Fibroblast of the conjunctiva (primary cell): ENCODE data around the gene GGT5.
"Not testable (repeated sequence)": the region's sequence is repeated elsewhere in the genome, so short reads cannot be mapped to it uniquely, and the experiment has no call there.

Experiments used
- DNase-seq: peaks from one replicate; pipeline ENCODE4 v3.0.0-alpha.2; 2010; ENCODE audit warnings: low read depth

The GGT5 gene, protein sequence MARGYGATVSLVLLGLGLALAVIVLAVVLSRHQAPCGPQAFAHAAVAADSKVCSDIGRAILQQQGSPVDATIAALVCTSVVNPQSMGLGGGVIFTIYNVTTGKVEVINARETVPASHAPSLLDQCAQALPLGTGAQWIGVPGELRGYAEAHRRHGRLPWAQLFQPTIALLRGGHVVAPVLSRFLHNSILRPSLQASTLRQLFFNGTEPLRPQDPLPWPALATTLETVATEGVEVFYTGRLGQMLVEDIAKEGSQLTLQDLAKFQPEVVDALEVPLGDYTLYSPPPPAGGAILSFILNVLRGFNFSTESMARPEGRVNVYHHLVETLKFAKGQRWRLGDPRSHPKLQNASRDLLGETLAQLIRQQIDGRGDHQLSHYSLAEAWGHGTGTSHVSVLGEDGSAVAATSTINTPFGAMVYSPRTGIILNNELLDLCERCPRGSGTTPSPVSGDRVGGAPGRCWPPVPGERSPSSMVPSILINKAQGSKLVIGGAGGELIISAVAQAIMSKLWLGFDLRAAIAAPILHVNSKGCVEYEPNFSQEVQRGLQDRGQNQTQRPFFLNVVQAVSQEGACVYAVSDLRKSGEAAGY

DNA sequence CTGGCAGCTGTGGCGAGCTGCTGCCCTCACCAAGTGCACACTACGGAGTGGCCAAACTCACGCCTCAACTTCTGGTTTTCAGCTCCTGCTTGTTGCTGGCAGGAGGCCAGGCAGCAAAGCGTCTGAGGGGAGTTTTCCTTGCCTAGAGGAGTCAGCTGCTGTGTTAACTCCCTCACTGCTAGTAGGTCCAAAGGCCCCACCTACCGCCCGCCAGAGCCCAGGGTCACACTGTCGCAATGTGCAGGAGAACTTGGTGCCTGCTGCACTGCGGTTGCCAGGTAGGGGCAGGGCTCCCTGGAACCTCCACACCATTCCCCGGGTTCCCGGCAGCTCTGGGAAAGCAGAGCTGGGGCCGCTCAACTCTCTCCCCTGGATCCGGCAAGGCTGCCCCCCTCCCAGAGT lies at the start of gene GGT5:
TSS of gene GGT5 (minus strand) at position 53 of the 402 bp plus-strand sequence. CDS start 357 bp downstream, outside the sequence.
- peak; percentile 42 for DNase-seq

DNA sequence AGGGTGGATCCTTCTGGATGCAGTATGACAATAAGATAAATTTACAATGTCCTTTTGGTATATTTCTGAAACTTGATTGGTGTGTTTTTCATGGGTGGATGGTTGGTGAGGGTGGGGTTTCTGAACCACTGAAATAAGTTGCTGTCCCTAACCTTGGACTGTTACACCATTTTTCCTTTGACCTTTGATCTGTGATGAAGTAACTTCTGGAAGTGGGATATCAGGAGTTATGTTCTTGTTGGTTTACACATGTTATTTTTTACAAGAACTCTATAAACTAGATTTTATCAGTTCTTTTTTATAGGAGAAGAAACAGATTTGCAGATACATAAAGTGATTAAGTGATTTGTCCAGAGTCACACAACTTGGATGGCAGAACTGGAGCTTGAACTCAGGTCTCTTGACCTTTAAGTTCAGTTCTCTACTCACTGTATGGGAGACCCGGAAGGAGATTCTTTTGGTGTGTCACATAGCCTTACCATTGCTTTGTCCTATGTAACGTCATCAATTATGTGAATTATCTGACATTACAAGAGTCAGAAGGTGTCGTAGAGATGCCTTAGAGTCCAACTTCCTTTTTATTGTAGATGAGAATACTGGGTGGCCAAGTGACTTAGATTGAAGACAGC lies 47.4 kb upstream of the GGT5 start:
- DNase-seq: not testable (repeated sequence)

DNA sequence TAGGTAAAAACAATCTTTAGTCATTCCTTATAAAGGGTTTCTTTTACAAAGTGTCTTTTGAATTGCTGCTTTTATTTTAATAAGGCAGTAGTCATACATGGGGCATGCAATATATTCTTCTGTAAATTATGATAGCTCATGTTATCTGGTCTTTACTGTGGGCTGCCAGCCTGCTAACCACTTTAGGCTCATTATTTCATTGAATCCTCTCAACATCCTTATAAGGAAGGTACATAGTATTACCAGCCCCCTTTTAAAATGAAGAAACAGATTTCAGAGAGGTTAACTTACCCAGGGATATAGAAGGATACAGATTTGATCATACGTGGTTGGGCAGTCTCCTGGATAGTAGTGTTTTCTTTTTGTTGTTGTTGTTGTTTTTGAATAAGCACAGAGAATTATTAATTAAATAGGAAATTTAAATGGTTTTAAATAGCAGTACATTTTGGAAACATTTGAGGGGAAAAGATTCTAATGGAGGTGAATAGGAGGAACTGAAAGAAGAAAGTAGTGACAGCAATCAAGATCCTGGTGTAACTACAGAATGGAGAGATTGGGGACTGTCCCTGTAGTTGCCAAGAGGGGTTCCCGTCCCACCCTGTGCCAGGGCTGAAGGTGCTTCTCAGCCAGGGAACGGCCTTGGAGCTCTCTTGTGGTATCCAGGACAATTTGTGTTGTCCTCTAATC lies 46.8 kb upstream of the GGT5 start:
- DNase-seq: no peak

DNA sequence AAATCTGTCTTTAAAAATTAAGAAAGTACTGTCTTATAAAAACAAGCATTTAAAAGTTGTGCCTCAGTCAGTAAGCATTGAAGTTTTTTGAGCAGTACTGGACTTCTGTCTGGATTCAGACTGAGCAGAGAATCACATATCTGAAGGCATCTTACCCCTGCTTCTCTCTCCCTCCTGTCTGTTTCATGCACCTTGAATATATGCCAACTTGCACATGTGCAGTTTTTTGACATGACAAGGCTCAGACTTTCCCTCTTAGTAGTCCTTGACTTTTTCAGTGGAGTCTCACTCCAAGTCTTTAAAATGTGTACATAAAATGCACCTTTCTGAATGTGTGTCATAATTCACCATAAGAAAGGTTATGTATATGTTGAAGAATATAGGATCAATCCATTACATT lies 45.6 kb upstream of the GGT5 start:
- no peak for DNase-seq

DNA sequence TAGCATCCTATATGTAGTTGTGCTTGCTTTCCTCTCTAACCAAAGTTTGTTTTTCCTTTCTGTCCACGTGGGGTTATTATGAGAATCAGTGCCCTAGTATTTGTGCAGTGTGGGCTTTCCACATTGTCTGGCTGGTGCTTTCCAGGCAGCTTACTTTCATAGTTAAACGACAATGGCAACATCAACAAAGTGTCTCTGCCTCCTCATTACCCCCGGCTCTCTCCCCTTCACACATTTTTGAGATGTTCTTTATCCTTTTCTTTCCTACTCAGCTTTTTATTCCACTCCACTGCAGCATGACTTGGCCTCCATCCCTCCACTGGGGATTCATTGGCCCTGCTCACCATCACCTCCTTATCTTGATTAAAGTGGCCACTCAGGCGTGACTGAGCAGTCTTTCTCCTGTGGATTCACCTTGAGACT lies 44.9 kb upstream of the GGT5 start:
- no peak for DNase-seq

DNA sequence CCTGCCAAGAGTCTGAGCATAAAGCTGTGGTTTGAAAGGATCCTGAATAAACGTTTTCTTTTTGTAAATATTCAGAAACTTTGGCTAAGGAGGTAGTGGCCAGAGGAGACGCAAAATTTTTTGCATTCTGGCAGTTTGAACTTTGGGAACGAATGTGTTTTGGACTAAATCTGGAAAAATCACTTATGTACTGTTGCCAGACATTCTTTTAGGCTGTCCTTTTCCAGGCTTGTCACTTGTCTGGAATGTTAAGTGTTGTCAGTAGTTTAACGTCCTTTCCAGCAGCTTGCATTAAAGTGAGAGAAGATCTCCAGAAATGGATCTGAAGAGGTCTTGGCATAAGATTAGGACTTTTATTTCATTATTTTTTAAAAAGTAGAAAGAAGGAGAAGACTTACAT lies 44.2 kb upstream of the GGT5 start:
- DNase-seq: peak; percentile 33

DNA sequence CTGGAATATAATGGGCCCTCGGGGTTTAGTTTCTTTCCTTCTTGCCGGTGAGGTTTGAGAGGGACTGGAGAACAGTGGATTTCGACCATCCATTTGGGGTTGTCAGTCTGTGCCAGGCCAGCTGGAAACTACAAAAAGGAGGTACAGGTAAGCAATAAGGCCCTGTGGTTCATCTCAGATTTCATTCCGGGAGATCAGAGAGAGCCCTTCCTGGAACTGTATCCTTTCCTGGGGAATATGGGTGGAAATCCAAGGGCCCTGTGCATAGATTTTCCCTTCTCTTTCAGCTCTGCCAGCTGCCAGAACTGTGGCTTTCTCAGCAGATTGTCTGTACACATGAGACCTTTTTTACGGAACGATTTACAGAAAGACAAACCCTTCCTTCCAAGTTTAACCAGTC lies 42.9 kb upstream of the GGT5 start:
- not testable (repeated sequence) for DNase-seq

DNA sequence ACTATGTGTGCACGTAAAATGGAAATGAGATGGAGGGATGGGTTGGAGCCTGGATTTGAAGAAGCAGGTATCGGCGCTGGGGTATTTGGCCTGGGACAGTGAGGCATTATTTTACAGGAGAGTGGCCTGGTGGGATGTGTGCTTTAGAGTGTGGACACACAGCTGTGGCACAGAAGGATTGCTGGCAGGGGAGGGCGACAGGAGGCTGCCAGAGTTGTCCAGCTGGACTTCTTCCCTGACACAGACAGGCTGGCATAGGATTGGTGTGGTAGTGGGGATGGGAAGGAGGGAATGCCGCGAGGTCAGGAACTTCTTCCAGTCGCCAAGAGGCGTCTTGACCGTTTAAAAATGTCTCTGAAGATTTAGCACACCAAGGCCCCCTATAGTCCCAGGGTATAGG lies 42.3 kb upstream of the GGT5 start:
- DNase-seq: not testable (repeated sequence)

GRCh38 chr22:24285245-24285644 lies 40.4 kb upstream of the GGT5 start:
- DNase-seq: no peak

GRCh38 chr22:24284747-24285203 lies 39.9 kb upstream of the GGT5 start:
- DNase-seq: no peak

- no peak for DNase-seq
Measured at GRCh38 chr22:24282401-24282800, 37.5 kb upstream of the GGT5 start.

DNA sequence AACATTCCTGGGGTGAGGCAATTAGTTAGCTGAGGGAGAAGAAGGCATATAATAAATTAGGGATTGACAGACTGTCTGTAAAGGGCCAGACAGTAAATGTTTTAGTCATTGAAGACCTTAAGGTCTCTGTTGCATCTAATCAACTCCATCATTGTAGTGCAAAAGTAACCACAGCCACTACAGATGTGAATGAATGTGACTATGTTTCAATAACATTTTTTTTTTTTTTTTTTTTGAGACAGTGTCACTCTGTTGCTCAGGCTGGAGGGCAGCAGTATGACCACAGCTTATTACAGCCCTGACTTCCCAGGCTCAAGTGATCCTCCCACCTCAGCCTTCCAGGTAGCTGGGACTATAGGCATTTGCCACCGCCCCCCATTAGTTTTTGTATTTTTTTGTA lies 35.5 kb upstream of the GGT5 start:
- DNase-seq: not testable (repeated sequence)

DNA sequence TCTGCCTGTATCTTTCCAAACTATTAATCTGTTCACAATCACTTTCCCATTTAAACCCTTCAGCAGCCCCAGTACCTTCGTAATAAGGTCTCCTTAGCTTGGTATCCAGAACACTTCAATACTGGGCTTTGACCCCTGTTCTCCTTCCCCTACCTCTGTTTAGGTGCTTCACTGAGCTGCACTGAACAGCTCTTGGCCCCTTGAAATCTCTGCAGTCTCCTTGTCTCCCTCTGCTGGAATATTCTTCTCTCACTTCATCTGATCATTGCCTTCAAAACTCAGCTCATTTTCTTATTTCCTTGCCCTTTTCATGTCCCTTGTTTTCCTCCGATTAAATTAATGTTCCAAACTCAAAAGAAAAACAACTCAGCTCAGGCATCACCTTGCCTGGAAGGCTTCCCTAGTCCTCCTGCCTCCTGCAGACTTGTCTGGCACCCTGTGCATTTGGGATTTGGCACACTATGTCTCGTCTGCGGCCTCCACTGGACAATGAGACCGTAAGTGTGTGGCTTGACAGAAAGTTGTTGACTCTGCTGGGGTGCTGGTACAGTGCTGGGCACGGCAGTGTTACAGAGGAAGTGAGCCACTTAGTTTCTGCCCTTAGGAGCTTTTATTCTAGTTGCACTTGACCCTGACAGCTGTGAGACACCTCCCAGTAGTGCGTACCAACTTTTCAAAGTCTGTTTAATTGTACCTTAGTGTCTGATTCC lies 30.0 kb upstream of the GGT5 start:
- not testable (repeated sequence) for DNase-seq

GRCh38 chr22:24273906-24274305 lies 29.0 kb upstream of the GGT5 start:
- DNase-seq: not testable (repeated sequence)

DNA sequence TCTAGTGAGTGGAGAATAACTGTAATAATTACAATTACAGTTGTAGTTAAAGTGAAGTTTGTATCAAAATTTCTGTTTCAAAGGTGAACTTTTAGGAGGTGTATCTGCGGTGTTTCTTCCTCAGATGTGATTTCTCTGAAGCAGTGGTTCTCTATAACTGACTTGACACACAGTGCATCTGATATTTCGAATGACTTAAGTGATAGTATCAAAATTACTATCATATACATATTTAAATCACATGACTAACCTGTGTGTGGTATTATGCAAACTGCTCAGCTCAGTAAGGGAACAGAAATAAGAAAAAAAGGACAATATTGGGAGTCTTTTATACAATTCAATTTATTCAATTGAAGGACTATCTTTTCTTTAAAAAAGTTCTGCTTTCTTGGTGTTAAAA lies 28.1 kb upstream of the GGT5 start:
- not testable (repeated sequence) for DNase-seq

DNA sequence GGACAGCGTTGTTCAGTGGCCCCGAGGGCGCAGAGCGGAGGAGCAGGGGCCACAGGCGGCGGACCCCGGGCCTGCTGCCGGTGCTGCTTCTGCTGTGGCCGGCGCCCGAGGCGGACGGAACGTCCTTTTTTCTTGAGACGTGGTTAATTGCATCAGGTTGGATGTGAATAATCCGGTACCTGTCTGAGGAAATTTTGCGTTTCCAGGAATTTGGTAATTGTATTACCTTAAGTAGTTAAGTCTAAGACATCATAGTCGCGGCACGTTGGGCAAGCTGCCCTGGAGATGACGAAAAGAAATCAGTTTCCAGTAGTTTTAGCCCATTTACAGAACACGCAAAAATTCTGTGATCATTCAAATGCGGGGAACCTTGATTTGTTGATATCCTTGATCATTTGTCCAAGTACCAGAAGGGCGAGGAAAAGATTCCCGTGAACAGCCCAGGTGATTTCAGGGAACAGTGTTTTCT lies 26.5 kb upstream of the GGT5 start:
- no peak for DNase-seq

DNA sequence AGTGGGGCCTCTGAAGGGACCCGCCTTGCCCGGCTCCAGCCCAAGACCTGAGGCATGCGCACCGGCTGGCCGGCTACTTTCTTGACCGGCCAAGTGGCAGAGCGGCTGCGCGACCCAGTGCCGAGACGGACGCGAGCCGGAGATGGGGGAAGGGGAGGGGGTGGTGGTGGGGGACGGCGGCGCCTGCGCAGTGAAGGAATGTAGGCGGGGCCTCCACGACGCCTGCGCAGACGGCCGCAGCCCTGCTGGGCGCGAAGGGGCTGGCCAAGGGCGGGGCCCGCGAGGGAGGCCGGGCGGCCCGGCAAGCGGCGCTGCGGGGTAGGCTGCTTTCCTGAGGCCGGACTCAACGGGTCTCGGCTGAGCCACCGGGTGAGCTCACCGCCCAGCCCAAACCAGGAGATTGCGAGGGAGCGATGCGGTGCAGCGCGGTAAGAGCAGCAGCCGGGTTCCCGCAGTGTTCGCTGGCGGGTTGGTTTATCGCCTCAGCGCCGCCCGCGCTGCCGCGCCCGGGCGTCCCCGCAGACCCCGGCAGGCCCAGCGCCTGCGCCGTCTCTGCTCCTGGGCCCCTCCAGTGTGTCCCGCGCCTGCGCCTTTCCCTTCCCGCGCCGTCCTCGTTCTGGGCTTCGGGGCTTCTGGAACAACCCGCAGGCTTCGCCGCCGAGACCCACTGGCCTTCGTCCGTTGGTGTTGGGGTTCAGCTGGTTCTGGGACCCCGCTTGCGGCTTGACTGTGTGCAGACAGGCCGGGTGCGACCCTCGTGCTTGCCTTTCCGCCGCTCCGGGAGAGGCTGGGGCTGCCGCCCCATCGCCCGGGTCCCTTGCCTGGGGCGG lies 25.9 kb upstream of the GGT5 start, which contains the start of gene SPECC1L:
TSS of gene SPECC1L (plus strand) at position 276 of the 830 bp plus-strand sequence. CDS start 31,401 bp downstream, outside the sequence.
- DNase-seq: peak; percentile 90

DNA sequence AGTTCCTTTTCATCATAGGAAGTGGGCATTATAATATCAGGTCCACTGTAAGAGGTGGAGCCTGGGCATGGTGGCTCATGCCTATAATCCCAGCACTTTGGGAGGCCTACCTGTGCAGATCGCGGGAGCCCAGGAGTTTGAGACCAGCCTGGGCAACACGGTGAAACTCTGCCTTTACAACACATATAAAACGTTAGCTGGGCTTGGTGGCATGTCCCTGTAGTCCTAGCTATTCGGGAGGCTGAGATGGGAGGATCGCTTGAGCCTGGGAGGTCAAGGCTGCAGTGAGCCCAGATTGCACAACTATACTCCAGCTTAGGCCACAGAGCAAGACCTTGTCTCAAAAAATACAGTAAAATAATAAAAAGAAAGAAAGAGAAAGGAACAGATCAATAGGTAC lies 21.6 kb upstream of the GGT5 start:
- DNase-seq: not testable (repeated sequence)

- no peak for DNase-seq
Measured at GRCh38 chr22:24265734-24266133, 20.9 kb upstream of the GGT5 start.

- not testable (repeated sequence) for DNase-seq
Measured at GRCh38 chr22:24264329-24264896, 19.5 kb upstream of the GGT5 start.
